Stimulated activated memory B cell treated with anti-CD40 and anti-IgM and Interleukin-4, amounts not matched to agents 10 μg/mL and 1 μg/mL and 100 μg/mL, for 72 hours (primary cell): ENCODE results near the gene TRIM14.

Experiments used
- ATAC-seq: fragments of 150-1000 bp; cut with Tn5 transposase; 2 replicates; pipeline ENCODE4 v1.10.0; 2021
- H3K27ac Mint-ChIP-seq: one replicate; pipeline ENCODE4 v1.8.0; 2022; ENCODE audit warnings: mild to moderate bottlenecking, mixed read lengths
- H3K27me3 Mint-ChIP-seq: one replicate; pipeline ENCODE4 v1.8.0; 2022; ENCODE audit warnings: mixed read lengths
- H3K36me3 Mint-ChIP-seq: one replicate; pipeline ENCODE4 v1.8.0; 2022; ENCODE audit warnings: mixed read lengths
- H3K4me1 Mint-ChIP-seq: one replicate; pipeline ENCODE4 v1.8.0; 2022; ENCODE audit warnings: mixed read lengths
- H3K4me3 Mint-ChIP-seq: one replicate; pipeline ENCODE4 v1.8.0; 2022; ENCODE audit warnings: mild to moderate bottlenecking, moderate library complexity, mixed read lengths
- H3K9me3 Mint-ChIP-seq: one replicate; pipeline ENCODE4 v1.8.0; 2022; ENCODE audit warnings: mixed read lengths

The TRIM14 gene

GRCh38 chr9:98067184-98067583 is 51.8 kb downstream of the TRIM14 start:
- peaks cover 7% of the 10 kb centered on the region for H3K4me1 Mint-ChIP-seq
- H3K9me3 Mint-ChIP-seq = no peaks in the 10 kb centered on the region
- H3K4me3 Mint-ChIP-seq = no peak overlapping the region
- H3K27me3 Mint-ChIP-seq = no peaks in the 10 kb centered on the region
- no peak for ATAC-seq
- H3K27ac Mint-ChIP-seq = no peak overlapping the region
- H3K36me3 Mint-ChIP-seq = peaks cover 38% of the 10 kb centered on the region

- Mint-ChIP-seq H3K4me1 (peaks cover 7% of the 10 kb centered on the region), H3K4me3 (no peak overlapping the region), H3K27me3 (no peaks in the 10 kb centered on the region), H3K9me3 (no peaks in the 10 kb centered on the region), H3K27ac (no peak overlapping the region), H3K36me3 (peaks cover 38% of the 10 kb centered on the region)
- no peak for ATAC-seq
These were observed 52.8 kb downstream of the TRIM14 start for GRCh38 chr9:98066235-98066634.

GRCh38 chr9:98064623-98065392 is 54.2 kb downstream of the TRIM14 start:
- H3K36me3 Mint-ChIP-seq = peaks cover 44% of the 10 kb centered on the region
- ATAC-seq = no peak

GRCh38 chr9:98062161-98062560 is 56.9 kb downstream of the TRIM14 start:
- Mint-ChIP-seq H3K27ac (no peak overlapping the region), H3K27me3 (no peaks in the 10 kb centered on the region), H3K4me3 (no peak overlapping the region), H3K4me1 (peaks cover 12% of the 10 kb centered on the region), H3K9me3 (no peaks in the 10 kb centered on the region), H3K36me3 (peaks cover 38% of the 10 kb centered on the region)
- no peak for ATAC-seq

More at GRCh38 chr9:98064623-98065392, 54.2 kb downstream of the TRIM14 start:
- no peak overlapping the region for H3K4me3 Mint-ChIP-seq
- H3K27me3 Mint-ChIP-seq = no peaks in the 10 kb centered on the region
- no peak overlapping the region for H3K27ac Mint-ChIP-seq
- no peaks in the 10 kb centered on the region for H3K9me3 Mint-ChIP-seq
- peaks cover 7% of the 10 kb centered on the region for H3K4me1 Mint-ChIP-seq

GRCh38 chr9:98057138-98057799 is 61.8 kb downstream of the TRIM14 start:
- Mint-ChIP-seq H3K27ac (peak overlapping the region; percentile 96), H3K36me3 (peaks cover 16% of the 10 kb centered on the region), H3K4me1 (peaks cover 14% of the 10 kb centered on the region), H3K4me3 (peak overlapping the region; percentile 96), H3K27me3 (no peaks in the 10 kb centered on the region), H3K9me3 (no peaks in the 10 kb centered on the region)
- no peak for ATAC-seq

- Mint-ChIP-seq H3K4me3 (peak within 1 kb of the TSS; percentile 96), H3K4me1 (peaks cover 14% of the 10 kb centered on the region), H3K9me3 (no peaks in the 10 kb centered on the region), H3K27me3 (no peaks in the 10 kb centered on the region), H3K27ac (peak within 1 kb of the TSS; percentile 96), H3K36me3 (peaks cover 16% of the 10 kb centered on the region)
- peak; percentile 98 for ATAC-seq
These were observed 62.5 kb downstream of the TRIM14 start, which contains the start of gene NANS for GRCh38 chr9:98056269-98057137. NANS (plus strand) TSS chr9:98056732; CDS start chr9:98056809, 77 bp downstream.

GRCh38 chr9:98054376-98054951 is 64.6 kb downstream of the TRIM14 start:
- Mint-ChIP-seq H3K36me3 (peaks cover 13% of the 10 kb centered on the region), H3K4me3 (no peak overlapping the region), H3K27ac (no peak overlapping the region), H3K27me3 (no peaks in the 10 kb centered on the region), H3K4me1 (peaks cover 20% of the 10 kb centered on the region), H3K9me3 (no peaks in the 10 kb centered on the region)
- no peak for ATAC-seq

GRCh38 chr9:98050351-98050750 is 68.7 kb downstream of the TRIM14 start:
- H3K27me3 Mint-ChIP-seq = no peaks in the 10 kb centered on the region
- H3K27ac Mint-ChIP-seq = no peak overlapping the region
- H3K4me3 Mint-ChIP-seq = no peak overlapping the region
- no peak for ATAC-seq
- H3K36me3 Mint-ChIP-seq = peaks cover 34% of the 10 kb centered on the region
- no peaks in the 10 kb centered on the region for H3K9me3 Mint-ChIP-seq
- peaks cover 24% of the 10 kb centered on the region for H3K4me1 Mint-ChIP-seq

- no peak overlapping the region for H3K4me3 Mint-ChIP-seq
- H3K27ac Mint-ChIP-seq = no peak overlapping the region
- peaks cover 36% of the 10 kb centered on the region for H3K36me3 Mint-ChIP-seq
- H3K9me3 Mint-ChIP-seq = no peaks in the 10 kb centered on the region
- no peak for ATAC-seq
- H3K4me1 Mint-ChIP-seq = peaks cover 30% of the 10 kb centered on the region
- H3K27me3 Mint-ChIP-seq = no peaks in the 10 kb centered on the region
These were observed 69.5 kb downstream of the TRIM14 start for GRCh38 chr9:98049288-98050072.

- Mint-ChIP-seq H3K4me1 (peaks cover 40% of the 10 kb centered on the region), H3K27me3 (no peaks in the 10 kb centered on the region), H3K4me3 (no peak overlapping the region), H3K27ac (no peak overlapping the region), H3K36me3 (peaks cover 29% of the 10 kb centered on the region), H3K9me3 (no peaks in the 10 kb centered on the region)
- no peak for ATAC-seq
These were observed 72.0 kb downstream of the TRIM14 start for GRCh38 chr9:98047002-98047401.

GRCh38 chr9:98046180-98046543 is 72.9 kb downstream of the TRIM14 start:
- no peaks in the 10 kb centered on the region for H3K27me3 Mint-ChIP-seq
- H3K27ac Mint-ChIP-seq = peak overlapping the region; percentile 90
- H3K4me3 Mint-ChIP-seq = peak overlapping the region; percentile 77
- peaks cover 40% of the 10 kb centered on the region for H3K4me1 Mint-ChIP-seq
- peaks cover 28% of the 10 kb centered on the region for H3K36me3 Mint-ChIP-seq
- no peak for ATAC-seq
- H3K9me3 Mint-ChIP-seq = no peaks in the 10 kb centered on the region

- Mint-ChIP-seq H3K27me3 (no peaks in the 10 kb centered on the region), H3K4me1 (peaks cover 45% of the 10 kb centered on the region), H3K36me3 (peaks cover 25% of the 10 kb centered on the region), H3K4me3 (peak overlapping the region; percentile 77), H3K27ac (peak overlapping the region; percentile 90), H3K9me3 (no peaks in the 10 kb centered on the region)
- ATAC-seq = peak; percentile 93
These were observed 73.5 kb downstream of the TRIM14 start for GRCh38 chr9:98045234-98046179.

GRCh38 chr9:98043915-98044314 is 75.1 kb downstream of the TRIM14 start:
- Mint-ChIP-seq H3K27me3 (no peaks in the 10 kb centered on the region), H3K27ac (peak overlapping the region; percentile 60), H3K9me3 (no peaks in the 10 kb centered on the region), H3K4me1 (peaks cover 55% of the 10 kb centered on the region), H3K36me3 (peaks cover 25% of the 10 kb centered on the region), H3K4me3 (no peak overlapping the region)
- no peak for ATAC-seq
